HEK293 (cell line): Measurements from ENCODE around the gene CCP110.

ENCODE experiments used
- CTCF ChIA-PET: fragments of 350-600 bp; formaldehyde crosslinking; extraction: SDS; loops from one replicate; lab custom pipeline; 2021; ENCODE audit warnings: antibody characterized with exemption; lab: Yijun Ruan, JAX
- POLR2A ChIA-PET: fragments of 300-600 bp; formaldehyde crosslinking; extraction: SDS; loops from one replicate; lab custom pipeline; 2020; ENCODE audit warnings: antibody characterized with exemption, inconsistent platforms; lab: Yijun Ruan, JAX
- H3K27ac ChIP-seq: fragments of 200-500 bp; sonication (Bioruptor generic); 2 replicates; pipeline ENCODE4 v1.5.1; 2014; ENCODE audit warnings: low read depth, low read length, control low read depth, inconsistent platforms; ENCODE audit errors: extremely low read depth
- H3K36me3 ChIP-seq, 2 experiments: fragments of 200-500 bp in 1 of 2; sonication (Bioruptor generic) in 1 of 2; 1 replicate in 1 of 2; 2 replicates in 1 of 2; pipeline ENCODE4 v1.5.1; 2014 to 2017; ENCODE audit warnings: inconsistent platforms in 2 of 2, low read length in 2 of 2; ENCODE audit not compliant: control insufficient read depth in 2 of 2, insufficient read depth in 1 of 2
- H3K4me1 ChIP-seq: fragments of 200-500 bp; sonication (Bioruptor generic); 2 replicates; pipeline ENCODE4 v1.5.1; 2014; ENCODE audit warnings: mild to moderate bottlenecking, low read length, inconsistent platforms; ENCODE audit not compliant: control insufficient read depth, insufficient read depth
- H3K4me3 ChIP-seq: 2 replicates; pipeline ENCODE4 v1.5.1; 2011; ENCODE audit warnings: low read depth, mild to moderate bottlenecking, control low read depth, low read length, moderate library complexity
- H3K9me3 ChIP-seq: fragments of 200-500 bp; sonication (Bioruptor generic); 2 replicates; pipeline ENCODE4 v1.5.1; 2014; ENCODE audit warnings: low read depth, low read length, inconsistent platforms; ENCODE audit not compliant: control insufficient read depth, insufficient read depth
- AEBP2 ChIP-seq: fragments of 450-650 bp; formaldehyde crosslinking; IDR thresholded peaks from 2 replicates; pipeline ENCODE4 v1.5.1; 2016; ENCODE audit warnings: missing biosample characterization, missing genetic modification characterization, borderline replicate concordance
- BCL11B ChIP-seq: fragments of 450-650 bp; formaldehyde crosslinking; IDR thresholded peaks from 2 replicates; pipeline ENCODE4 v1.5.1; 2016; ENCODE audit warnings: low read depth, missing biosample characterization, missing genetic modification characterization
- CTCF ChIP-seq: fragments of 450-650 bp; formaldehyde crosslinking; IDR thresholded peaks from 2 replicates; pipeline ENCODE4 v1.5.1; 2016; ENCODE audit warnings: missing biosample characterization, missing genetic modification characterization
- KLF7 ChIP-seq: fragments of 450-650 bp; formaldehyde crosslinking; IDR thresholded peaks from 2 replicates; pipeline ENCODE4 v1.5.1; 2016; ENCODE audit warnings: missing biosample characterization, missing genetic modification characterization, borderline replicate concordance
- RBAK ChIP-seq: fragments of 450-650 bp; formaldehyde crosslinking; IDR thresholded peaks from 2 replicates; pipeline ENCODE4 v1.5.1; 2016; ENCODE audit warnings: missing biosample characterization, missing genetic modification characterization
- ZBTB49 ChIP-seq: fragments of 450-650 bp; formaldehyde crosslinking; IDR thresholded peaks from 2 replicates; pipeline ENCODE4 v1.5.1; 2016; ENCODE audit warnings: missing biosample characterization, missing genetic modification characterization, low read depth
- ZBTB6 ChIP-seq: fragments of 450-650 bp; formaldehyde crosslinking; IDR thresholded peaks from 2 replicates; pipeline ENCODE4 v1.5.1; 2017; ENCODE audit warnings: missing biosample characterization, missing genetic modification characterization
- ZNF140 ChIP-seq: fragments of 450-650 bp; formaldehyde crosslinking; IDR thresholded peaks from 2 replicates; pipeline ENCODE4 v1.5.1; 2016; ENCODE audit warnings: missing biosample characterization, missing genetic modification characterization
- ZNF221 ChIP-seq: fragments of 450-650 bp; formaldehyde crosslinking; IDR thresholded peaks from 2 replicates; pipeline ENCODE4 v1.5.1; 2017; ENCODE audit warnings: missing biosample characterization, missing genetic modification characterization, borderline replicate concordance
- ZNF37A ChIP-seq: fragments of 450-650 bp; IDR thresholded peaks from 2 replicates; pipeline ENCODE4 v1.5.1; 2018; ENCODE audit warnings: missing biosample characterization, missing genetic modification characterization
- ZNF426 ChIP-seq: fragments of 450-650 bp; formaldehyde crosslinking; IDR thresholded peaks from 2 replicates; pipeline ENCODE4 v1.5.1; 2017; ENCODE audit warnings: missing biosample characterization, missing genetic modification characterization, mild to moderate bottlenecking, inconsistent platforms, moderate library complexity
- ZNF449 ChIP-seq: fragments of 450-650 bp; formaldehyde crosslinking; IDR thresholded peaks from 2 replicates; pipeline ENCODE4 v1.5.1; 2017; ENCODE audit warnings: missing biosample characterization, mild to moderate bottlenecking, missing genetic modification characterization, moderate library complexity
- ZNF560 ChIP-seq: fragments of 450-650 bp; formaldehyde crosslinking; IDR thresholded peaks from 2 replicates; pipeline ENCODE4 v1.5.1; 2017; ENCODE audit warnings: missing biosample characterization, missing genetic modification characterization, borderline replicate concordance
- ZNF658 ChIP-seq: fragments of 450-650 bp; formaldehyde crosslinking; IDR thresholded peaks from 2 replicates; pipeline ENCODE4; 2016; ENCODE audit warnings: missing biosample characterization, missing genetic modification characterization
- ZNF792 ChIP-seq: fragments of 450-650 bp; formaldehyde crosslinking; IDR thresholded peaks from 2 replicates; pipeline ENCODE4 v1.5.1; 2016; ENCODE audit warnings: missing biosample characterization, missing genetic modification characterization

The CCP110 gene

GRCh38 chr16:19481769-19482168 is 42.0 kb upstream of the CCP110 start:
- Histone ChIP-seq H3K36me3 (no peaks in the 10 kb centered on the region), H3K4me1 (no peaks in the 10 kb centered on the region), H3K4me3 (no peak overlapping the region), H3K9me3 (no peaks in the 10 kb centered on the region), H3K27ac (no peak overlapping the region)
- POLR2A ChIA-PET = no interaction called here
- TF ChIP-seq ZNF37A (tag by site-specific recombination) = no peak
- CTCF ChIA-PET = no interaction called here

GRCh38 chr16:19482291-19482690 is 41.5 kb upstream of the CCP110 start:
- no peaks in the 10 kb centered on the region for H3K36me3 ChIP-seq
- POLR2A ChIA-PET = no interaction called here
- no peak for TF ChIP-seq ZBTB49 (tag by site-specific recombination)
- TF ChIP-seq ZNF560 (tag by site-specific recombination) = no peak
- TF ChIP-seq ZNF658 = no peak
- no peak for TF ChIP-seq ZNF792
- TF ChIP-seq ZNF140 (tag by site-specific recombination) = no peak
- no peak for TF ChIP-seq RBAK (tag by site-specific recombination)
- no peak for TF ChIP-seq ZBTB6
- no peak for TF ChIP-seq ZNF449 (tag by site-specific recombination)
- no peak for TF ChIP-seq AEBP2 (tag by site-specific recombination)
- TF ChIP-seq BCL11B (tag by site-specific recombination) = no peak
- no peak for TF ChIP-seq KLF7 (tag by site-specific recombination)
- no peak for TF ChIP-seq ZNF426 (tag by site-specific recombination)
- no peak for TF ChIP-seq ZNF221 (tag by site-specific recombination)
- no peak for TF ChIP-seq ZNF37A (tag by site-specific recombination)
- no peak for TF ChIP-seq CTCF
- H3K27ac ChIP-seq = no peak overlapping the region
- CTCF ChIA-PET = no interaction called here
- no peak overlapping the region for H3K4me3 ChIP-seq
- no peaks in the 10 kb centered on the region for H3K9me3 ChIP-seq
- H3K4me1 ChIP-seq = no peaks in the 10 kb centered on the region
